Stimulated activated CD8-positive, alpha-beta memory T cell treated with anti-CD3 and anti-CD28 coated beads, Interleukin-12 subunit alpha, Interleukin-12 subunit beta, amount 100 ng/mL, for 1 hour (primary cell): ENCODE data around the gene HMGN1.
A peak's percentile ranks its signal among the peaks of the same experiment; 100 is the strongest.

Source experiments
- DNase-seq: peaks from one replicate; pipeline ENCODE4 v3.0.0-alpha.2; 2020; ENCODE audit warnings: low read depth

Gene HMGN1

DNA sequence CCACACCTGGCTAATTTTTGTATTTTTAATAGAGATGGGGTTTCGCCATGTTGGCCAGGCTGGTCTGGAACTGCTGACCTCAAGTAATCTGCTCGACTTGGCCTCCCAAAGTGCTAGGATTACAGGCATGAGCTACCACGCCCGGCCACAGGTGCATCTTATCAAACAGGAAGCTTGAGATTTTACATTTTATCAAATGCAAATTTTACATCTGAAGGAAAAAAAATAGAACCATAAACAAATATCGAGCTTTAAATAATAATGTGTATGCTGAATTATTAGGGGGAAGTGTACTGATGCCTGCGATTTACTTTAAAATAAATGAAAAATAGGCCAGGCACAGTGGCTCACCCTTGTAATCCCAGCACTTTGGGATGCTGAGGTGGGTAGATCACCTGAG is 18.9 kb downstream of the HMGN1 start:
- DNase-seq: no peak

DNA sequence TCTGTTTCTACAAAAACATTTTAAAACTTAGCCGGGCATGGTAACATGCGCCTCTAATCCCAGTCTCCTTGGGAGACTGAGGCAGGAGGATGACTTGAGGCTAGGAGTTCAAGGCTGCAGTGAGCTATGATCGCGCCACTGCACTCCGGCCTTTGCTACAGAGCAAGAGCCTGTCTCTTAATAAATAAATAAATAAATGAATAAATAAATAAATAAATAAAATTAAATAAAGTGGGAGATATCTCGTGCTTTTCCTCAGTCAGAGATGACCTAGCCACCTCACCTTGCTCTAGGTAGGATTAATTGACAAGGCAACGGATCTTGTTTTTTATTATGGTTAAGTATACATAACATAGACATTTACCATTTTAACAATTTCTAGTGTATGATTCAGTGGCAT is 21.2 kb downstream of the HMGN1 start:
- DNase-seq: no peak

DNA sequence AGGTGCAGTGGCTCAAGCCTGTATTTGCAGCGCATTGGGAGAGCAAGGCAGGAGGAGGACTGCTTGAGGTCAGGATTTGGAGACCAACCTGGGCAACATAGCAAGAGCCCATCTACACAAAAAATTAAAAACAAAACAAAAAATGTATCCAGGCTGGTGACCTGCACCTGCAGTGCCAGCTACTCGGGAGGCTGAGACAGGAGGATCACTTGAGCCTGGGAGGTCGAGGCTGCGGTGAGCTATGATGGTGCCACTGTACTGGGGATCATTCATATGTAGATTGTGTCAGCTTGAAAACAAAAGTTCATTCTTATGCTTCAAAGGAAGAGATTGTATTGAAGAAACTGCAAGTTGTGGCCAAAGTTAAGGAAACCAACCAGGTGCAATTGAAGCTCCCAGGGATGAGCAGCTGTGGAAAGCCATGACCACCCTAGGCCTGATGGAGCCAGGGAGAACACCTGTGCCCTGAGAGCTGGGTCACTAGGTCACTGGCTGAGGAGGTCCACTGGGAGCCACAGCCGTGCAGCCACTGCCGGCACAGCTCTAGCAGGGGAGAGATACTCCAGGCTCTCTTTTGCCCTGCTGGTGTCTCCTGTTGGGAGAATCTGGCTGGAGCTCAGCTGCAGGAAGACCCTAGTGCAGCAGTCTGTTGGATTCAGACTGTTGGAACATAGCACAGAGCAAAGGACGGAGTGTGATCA is 22.1 kb downstream of the HMGN1 start:
- no peak for DNase-seq

DNA sequence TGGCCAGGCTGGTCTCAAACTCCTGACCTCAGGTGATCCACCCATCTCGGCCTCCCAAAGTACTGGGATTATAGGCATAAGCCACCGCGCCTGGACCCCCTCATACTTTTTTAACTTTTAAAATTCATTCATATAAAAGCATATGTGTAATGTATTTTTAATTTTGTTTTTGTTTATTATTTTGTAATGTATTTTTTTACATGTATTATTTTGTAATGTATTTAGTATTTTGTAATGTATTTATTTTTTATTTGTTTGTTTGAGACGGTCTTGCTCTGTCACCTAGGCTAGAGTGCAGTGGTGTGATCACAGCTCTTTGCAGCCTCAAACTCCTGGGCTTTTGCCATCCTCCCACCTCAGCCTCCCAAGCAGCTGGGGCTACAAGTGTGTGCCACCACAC is 23.4 kb downstream of the HMGN1 start:
- DNase-seq: no peak

DNA sequence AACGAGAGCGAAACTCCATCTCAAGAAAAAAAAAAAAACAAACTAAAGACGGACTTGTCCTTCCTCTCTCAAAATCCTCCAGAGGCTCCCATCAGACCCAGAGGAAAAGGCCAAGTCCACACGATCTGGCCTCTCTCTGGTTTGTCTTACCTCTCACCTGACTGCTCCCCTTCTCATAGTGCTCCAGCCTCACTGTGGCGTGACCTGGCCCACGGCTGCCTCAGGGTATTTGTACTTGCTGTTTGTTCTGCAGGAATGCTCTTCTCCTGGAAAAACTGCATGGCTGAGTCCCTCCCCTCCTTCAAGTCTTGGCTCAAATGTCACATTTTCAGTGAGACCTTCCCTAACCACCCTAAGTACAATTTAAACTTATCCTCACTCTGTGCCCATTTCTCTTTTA is 27.5 kb downstream of the HMGN1 start:
- DNase-seq: no peak

- no peak for DNase-seq
These were observed 29.0 kb downstream of the HMGN1 start for GRCh38 chr21:39319814-39320332.

GRCh38 chr21:39319251-39319756 is 29.6 kb downstream of the HMGN1 start:
- no peak for DNase-seq

DNA sequence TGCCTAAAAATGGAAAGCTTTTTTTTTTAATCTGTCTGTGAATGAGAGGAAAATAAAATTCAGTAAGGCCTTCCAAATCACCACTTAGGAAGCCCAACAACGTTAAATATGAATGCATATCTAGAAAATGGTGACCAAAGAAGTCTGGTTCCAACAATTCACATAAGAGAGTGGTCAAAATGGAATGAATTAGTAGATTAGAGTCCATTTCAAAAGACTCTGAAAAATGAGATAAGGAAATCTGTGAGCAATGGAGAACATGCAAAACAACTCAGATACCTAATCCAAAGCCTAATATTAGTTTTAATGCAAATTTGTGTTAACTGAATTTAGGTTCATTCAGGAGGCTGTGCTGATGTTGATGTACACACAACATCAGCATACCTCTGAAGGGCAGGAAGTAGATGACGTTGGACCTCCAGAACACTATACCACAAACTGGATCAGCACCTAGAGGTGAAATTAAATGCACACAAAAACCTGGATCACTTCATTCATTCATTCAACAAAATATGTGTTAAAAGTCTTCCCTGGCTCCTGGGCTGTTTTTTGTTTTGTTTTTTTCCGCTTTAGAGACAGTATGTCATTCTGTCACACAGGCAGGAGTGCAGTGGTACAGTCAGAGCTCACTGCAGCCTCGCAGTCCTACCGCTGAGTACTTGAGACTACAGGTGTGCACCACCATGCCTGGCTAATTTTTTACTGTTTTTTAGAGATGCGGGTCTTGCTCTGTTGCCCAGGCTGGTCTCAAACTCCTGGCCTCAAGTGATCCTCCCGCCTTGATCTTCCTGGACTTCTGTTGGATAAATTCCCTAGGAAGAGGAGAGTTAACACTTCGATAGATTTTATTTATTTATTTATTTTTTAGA is 30.6 kb downstream of the HMGN1 start:
- DNase-seq: no peak

- DNase-seq: no peak
These were observed 31.5 kb downstream of the HMGN1 start for GRCh38 chr21:39317134-39318090.

GRCh38 chr21:39316729-39317128 is 32.2 kb downstream of the HMGN1 start:
- DNase-seq: no peak

DNA sequence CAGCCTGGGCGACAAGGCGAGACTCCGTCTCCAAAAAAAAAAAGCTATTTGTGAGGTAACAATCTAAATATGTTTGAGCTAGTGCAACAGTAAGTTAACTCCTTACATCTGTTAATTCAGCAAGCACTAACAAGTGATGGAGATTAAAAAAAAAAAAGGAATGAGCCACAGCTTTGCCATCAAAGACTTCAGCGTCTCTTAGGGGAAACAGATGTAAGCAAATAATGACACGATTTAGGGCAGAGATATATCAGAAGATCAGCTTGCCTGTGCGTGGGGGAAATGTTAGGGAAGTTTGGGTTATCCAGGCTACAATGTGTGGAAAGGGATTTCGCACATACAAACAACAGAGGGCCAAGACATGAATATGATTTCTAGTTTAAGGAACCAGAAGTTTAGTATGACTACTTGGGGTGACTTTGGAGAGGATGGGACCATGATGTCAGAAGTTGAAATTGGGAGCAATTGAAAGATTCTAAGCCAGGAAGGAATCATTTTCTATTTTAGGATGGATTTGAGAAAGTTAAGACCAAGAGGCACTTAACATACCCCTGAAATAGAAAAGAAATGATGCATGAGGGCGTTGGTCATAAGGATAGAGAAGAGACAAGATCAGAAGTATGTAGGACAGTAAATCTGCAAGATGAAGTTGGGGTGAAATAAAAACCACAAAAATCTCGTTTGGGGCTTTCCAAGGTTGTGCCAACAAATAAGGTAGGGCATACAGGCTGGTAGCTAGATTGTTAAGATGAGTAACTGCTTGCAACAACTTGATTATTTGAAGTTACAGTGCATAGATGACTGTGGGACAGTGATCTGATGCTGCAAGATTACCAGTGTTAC is 33.1 kb downstream of the HMGN1 start:
- no peak for DNase-seq

DNA sequence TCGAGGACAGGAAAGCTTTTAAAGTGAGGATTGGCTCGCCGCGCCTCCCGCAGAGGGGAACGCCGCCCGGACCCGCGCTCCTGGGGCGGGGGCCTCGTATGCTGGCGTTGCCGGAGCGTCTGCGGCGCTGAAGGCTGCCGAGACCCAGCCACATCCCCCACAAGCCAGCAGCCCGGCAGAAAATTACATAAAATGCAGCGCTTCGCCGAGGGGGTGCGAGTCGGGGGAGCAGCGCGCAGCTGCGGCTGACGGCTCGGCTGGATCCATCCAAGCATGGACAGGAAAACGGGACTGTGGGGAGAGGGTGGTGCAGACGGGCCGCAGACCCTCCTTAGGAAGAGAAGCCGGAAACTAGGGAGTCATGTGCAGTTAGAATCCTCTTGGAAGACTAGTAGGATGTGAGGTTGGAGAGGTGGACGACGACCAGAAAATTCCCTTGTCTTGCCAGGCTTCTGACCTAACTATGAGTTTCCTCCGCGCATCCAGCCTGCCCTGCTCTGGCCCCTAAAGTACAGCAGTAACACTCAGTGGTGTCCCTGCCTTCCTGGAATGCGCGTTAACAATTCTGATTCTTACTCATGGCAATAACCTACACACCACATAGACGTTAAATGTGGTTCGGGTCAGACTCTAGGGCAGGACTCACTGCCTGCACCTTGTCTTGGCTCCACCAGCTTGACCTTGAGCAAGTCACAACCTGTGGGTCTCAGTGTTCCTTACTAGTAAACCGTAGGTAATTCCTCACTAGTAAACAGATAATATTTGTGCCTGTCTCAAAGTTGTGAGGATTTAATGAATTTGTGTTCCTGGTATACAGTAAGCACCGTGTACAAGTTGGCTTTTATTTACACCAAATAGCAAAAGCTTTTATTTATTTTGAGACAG is 34.5 kb downstream of the HMGN1 start:
- peak; percentile 13 for DNase-seq

DNA sequence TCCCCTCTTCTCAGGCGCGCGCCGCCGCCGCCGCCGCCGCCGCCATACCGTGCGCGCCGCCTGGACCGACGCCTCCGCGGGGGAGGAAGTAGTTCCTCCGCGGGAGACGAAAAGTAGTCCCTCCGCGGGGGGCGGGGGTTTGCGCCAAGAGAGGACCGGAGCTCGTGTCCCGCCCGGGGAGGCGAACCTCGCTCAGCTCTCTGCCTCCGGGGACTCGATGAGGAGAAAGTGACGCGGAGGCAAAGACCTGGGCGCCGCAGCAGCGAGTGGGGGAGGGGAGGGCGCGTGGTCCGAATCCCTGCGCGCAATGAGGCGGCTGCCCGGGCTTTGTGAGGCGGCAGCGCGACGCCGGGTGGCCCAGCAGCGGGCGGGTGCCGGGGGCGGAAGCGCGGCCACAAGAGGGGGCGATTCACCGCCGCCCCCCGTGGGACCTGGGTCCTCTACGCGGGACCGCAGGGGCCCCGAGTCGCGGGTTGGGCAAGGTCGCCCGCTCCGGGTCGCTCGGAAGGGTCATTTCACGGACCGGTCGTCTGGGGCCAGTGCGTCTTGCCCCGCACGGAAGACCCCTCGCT is 35.2 kb downstream of the HMGN1 start, which contains the start of gene BRWD1:
BRWD1 (minus strand) TSS at position 62 of the 572 bp plus-strand sequence. CDS start 141 bp downstream, outside the sequence.
- peak; percentile 57 for DNase-seq

- peak; percentile 18 for DNase-seq
These were observed 35.8 kb downstream of the HMGN1 start for GRCh38 chr21:39313042-39313570.

GRCh38 chr21:39312112-39313041 is 36.5 kb downstream of the HMGN1 start:
- peak; percentile 93 for DNase-seq

- no peak for DNase-seq
These were observed 37.7 kb downstream of the HMGN1 start for GRCh38 chr21:39311164-39311563.

GRCh38 chr21:39307466-39307865 is 41.4 kb downstream of the HMGN1 start:
- DNase-seq: no peak

DNA sequence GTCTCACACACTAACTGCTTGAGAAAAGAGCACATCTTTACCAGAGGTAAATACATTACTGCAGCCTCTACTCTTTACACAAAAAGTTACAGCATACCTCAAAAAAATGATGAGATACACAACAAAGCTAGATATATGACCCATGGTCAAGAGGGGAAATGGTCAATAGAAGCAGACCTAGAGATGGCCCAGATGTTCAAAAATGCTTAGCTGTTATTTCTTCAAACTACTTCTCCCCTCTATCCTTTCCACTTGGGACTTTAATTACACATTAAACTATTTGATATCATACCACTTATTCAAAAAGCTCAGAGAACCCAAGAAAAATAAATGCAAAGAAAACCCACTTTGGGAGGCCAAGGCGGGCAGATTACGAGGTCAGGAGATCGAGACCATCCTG is 48.3 kb downstream of the HMGN1 start:
- DNase-seq: no peak
